ENCODE data around the gene KATNAL1.

DNA sequence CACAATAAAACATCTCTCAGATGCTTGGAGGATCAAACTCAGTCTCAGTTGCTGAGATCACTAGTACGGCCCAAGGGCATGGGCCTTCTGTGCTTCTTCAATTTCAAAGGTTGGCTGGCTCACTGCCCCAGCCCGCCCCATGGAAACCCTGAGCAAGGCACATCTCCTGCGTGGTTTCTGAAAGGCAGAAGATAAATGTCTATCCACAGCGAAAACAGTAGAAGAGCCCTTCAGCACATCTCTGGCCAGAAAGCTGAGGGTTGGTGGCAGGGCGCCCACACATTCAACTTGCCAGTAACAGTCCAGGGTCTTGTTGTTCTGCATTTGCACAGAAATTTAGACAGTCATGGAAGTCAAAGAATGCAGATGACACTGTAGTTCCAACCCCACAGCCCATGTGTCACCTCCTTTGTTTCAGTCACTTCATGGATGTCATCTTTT, 24.0 kb upstream of the KATNAL1 start:
- no peak for TF ChIP-seq CTCF (IDR thresholded peaks at IDR 0.05; ENCODE audit: low read depth, low read length, poor library complexity, severe bottlenecking)
- TF ChIP-seq EZH2phosphoT487 (IDR thresholded peaks at IDR 0.05; ENCODE audit: borderline replicate concordance, low read length) = no peak

All from DOHH2 (cell line).